OCI-LY7 (cell line): ENCODE data around the gene PARVG.

Experiments
- CTCF ChIP-seq: fragments of 200-600 bp; sonication (generic); conservative IDR thresholded peaks from 2 replicates; pipeline ENCODE4 v1.5.1; 2014; ENCODE audit warnings: mild to moderate bottlenecking, antibody characterized with exemption, low read length, moderate library complexity, mixed read lengths
- EZH2phosphoT487 ChIP-seq: fragments of 200-600 bp; sonication (generic); IDR thresholded peaks from 2 replicates; pipeline ENCODE4 v1.6.1; 2018; ENCODE audit warnings: low read depth, borderline replicate concordance, mild to moderate bottlenecking, mixed run types, antibody characterized with exemption, low read length, moderate library complexity, mixed read lengths

GRCh38 chr22:44224166-44224565 is 43.4 kb downstream of the PARVG start:
- TF ChIP-seq CTCF = no peak
- no peak for TF ChIP-seq EZH2phosphoT487
